ENCODE data around the gene OXNAD1. TPM values are rescaled to one million over a fixed set of nuclear protein-coding genes. Genes with fewer than 3 reads are reported as not detected.
A peak's percentile ranks its signal among the peaks of the same experiment; 100 is the strongest.

OXNAD1 gene
- total RNA-seq = 22.3 TPM

GRCh38 chr3:16264708-16265454 is at the start of gene OXNAD1, which contains the start of gene DPH3:
Gene OXNAD1 (plus strand): TSS chr3:16265212. CDS start chr3:16270953, 5,741 bp downstream.
Gene DPH3 (minus strand): TSS chr3:16264943. CDS start chr3:16264876, 67 bp downstream.
- DNase-seq (ENCODE audit: low spot score) = peak; percentile 100

DNA sequence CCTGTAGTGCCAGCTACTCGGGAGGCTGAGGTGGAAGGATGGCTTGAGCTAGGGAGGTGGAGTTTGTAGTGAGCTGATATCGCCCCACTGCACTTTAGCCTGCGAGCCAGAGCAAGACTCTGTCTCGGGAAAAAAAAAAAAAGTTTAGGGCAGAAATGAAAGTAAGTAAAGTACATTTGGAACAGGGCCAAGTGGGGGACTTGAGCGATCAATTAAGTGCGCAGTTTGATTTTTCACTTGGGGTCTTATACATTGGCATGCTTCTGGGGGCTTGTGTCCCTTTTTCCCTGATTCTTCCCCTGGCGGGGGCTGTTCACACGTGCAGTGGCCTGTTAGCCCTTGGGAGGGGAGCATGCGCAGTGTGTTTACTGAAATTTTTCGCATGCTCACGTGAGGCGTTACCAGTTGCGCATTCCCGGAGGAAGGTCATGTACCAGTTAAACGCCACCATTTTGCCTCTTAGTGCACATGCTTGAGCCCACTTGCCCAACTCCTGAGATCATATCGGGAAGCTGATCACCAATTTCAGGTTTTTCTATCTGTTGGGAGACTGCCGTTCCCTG is 48.6 kb upstream of the OXNAD1 start:
- no peak for DNase-seq (ENCODE audit: low spot score)

GRCh38 chr3:16219777-16220176 is 45.2 kb upstream of the OXNAD1 start:
- DNase-seq (ENCODE audit: low spot score) = no peak

DNA sequence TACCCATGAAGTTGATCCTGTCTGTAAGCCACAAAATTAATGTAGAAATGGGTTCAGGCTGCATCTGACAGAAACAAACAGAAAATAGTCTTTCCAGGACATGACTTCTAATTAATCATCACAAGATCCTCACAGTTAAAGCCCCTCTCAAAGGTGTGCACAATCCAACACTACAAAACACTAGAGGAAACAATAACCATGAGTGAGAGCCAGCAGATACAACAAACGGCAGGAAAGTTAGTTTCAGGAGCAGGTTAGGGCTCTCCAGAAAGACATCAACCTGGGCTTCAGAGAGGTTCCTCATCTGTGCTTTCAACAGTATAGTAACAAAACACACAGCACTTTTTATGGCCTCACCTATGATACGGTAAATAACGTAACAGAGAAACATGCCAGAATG is 43.0 kb upstream of the OXNAD1 start:
- DNase-seq (ENCODE audit: low spot score) = no peak

DNA sequence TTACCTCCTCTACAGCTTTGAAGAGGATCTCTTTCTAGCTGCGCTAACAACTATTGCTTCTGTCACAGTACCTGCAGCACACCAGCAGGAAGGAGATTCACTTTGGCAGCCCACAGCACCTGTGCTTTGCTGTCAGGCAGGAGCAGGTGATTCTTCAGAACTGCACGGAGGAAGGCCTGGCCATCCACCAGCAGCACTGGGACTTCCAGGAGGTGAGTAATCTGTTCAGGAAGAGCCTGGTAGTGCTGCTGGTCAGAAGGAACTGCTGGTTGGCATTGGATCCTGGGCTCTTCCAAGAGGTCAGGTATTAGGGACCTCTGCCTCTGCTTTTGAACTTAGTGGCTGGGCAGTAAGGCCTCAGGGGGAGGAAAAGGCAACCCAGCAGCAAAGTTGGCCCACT is 42.5 kb upstream of the OXNAD1 start:
- no peak for DNase-seq (ENCODE audit: low spot score)

DNA sequence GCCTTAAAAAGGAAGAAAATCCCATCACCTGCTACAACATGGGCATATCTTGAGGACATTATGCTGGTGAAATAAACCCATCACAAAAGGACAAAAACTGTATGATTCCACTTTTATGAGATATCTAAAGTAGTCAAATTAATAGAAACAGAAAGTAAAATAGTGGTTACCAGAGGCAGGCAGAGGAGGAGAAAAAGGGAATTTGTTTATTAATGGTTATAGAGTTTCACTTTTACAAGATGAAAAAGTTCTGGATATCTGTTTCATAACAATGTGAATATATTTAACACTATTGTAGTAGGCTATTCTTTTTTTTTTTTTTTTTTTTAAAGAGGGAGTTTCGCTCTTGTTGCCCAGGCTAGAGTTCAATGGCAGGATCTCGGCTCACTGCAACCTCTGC is 40.7 kb upstream of the OXNAD1 start:
- DNase-seq (ENCODE audit: low spot score) = no peak

DNA sequence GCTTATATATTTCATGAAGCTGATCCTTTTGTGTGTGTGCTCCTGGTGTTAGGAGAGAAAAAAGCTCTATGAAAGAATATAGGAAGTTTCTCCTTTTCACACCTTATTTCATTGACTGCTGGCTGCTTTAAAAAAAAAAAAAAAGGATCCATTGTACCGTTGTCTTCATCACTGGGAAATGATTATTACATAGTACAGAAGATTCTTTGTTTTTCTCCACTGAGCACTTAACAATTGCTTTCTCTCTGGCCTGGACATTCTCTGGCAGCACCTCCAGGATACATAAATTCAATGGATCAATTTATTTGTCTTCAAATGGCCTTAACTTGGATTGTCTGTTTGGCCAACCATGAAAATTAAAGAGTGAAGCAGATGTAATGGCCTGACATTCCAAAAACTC is 37.4 kb upstream of the OXNAD1 start:
- DNase-seq (ENCODE audit: low spot score) = no peak

GRCh38 chr3:16229681-16230080 is 35.3 kb upstream of the OXNAD1 start:
- no peak for DNase-seq (ENCODE audit: low spot score)

- DNase-seq (ENCODE audit: low spot score) = no peak
These were observed 33.0 kb upstream of the OXNAD1 start for GRCh38 chr3:16231983-16232382.

DNA sequence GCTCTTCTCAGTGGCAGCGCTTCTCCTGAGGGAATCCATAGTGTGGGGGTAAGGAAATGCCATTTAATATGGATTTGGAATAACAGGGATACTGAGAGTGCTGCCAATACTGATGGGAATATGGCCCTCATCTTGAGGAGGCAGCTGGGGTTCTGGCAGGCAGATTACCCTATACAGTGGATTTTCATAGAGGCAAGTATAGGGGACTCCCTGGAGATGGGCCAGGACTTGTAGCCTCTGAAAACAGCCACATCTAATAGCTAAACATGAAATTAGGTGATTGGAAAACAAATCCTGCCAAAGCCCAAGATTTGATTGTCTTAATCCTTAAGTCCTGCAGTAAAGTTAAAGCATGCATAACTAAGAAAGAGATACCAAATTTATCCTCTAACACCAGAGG is 31.2 kb upstream of the OXNAD1 start:
- no peak for DNase-seq (ENCODE audit: low spot score)

- no peak for DNase-seq (ENCODE audit: low spot score)
These were observed 30.7 kb upstream of the OXNAD1 start for GRCh38 chr3:16234281-16234680.

DNA sequence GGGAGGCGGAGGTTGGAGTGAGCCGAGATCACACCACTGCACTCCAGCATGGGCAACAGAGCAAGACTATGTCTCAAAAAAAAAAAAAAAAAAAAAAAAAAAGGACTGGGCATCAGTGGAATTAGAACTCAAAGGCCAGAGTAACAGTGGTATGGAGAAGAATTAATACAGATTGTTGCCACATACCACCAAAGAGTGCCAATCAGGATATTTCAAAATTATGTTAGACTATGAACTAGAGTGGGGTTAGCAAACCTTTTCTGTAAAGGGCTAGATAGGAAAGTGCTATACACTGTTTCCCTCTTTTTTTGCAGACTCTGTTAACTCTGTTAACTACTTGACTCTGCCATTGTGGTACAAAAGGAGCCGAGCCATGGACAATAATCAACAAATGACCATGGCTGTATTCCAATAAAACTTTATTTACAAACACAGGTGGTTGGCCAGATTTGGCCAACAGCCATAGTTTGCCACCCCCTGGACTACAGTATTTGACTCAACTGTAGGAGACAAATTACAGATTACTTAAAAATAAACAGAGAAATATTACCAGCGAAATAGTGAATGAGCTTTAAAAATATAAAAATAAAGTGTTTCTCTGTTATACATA is 28.9 kb upstream of the OXNAD1 start:
- DNase-seq (ENCODE audit: low spot score) = no peak

DNA sequence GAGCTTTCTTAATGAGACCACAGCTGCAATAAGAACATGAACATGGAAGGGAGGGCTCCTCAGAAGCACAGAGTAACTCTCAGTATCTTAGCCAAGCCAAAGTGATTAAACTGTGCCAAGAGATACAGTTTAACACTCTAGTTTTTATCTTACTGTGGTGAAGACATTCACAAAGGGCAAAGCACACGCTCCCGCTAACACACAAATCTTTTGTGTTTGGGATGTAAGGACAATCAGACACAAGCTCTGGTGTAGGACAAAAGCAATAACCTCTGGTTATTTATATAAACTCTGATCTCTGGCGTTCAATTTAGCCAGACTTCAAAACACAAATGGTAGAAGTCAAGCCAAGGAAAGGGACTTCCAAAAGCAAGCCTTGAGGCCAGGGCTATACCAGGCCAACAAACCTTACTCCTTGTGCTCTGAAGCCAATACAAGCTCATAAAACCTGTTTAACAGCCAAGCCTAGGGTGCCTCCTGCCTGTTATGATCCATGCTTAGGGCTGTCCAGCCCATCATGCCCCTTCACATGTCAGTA is 28.1 kb upstream of the OXNAD1 start:
- DNase-seq (ENCODE audit: low spot score) = no peak

- DNase-seq (ENCODE audit: low spot score) = no peak
These were observed 25.8 kb upstream of the OXNAD1 start for GRCh38 chr3:16239086-16239770.

DNA sequence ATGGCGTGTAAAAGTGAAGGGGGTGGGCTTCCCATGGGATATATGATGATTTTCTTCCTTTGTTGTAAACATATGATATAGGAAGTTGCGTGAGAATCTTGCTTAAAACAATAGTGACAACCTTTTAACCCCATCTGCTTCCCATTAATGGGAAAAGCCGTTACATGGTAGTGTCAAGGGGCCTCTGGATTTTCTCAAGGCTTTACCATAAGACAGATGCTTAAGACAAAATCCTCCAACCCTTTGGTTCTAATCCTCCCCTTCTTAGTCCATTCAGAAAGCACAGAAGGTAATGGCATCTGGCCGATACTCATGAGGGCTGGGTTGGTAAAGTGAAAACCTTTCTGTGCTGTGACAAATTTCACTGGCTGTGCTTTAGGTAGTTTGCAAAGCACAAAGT is 25.2 kb upstream of the OXNAD1 start:
- DNase-seq (ENCODE audit: low spot score) = no peak

DNA sequence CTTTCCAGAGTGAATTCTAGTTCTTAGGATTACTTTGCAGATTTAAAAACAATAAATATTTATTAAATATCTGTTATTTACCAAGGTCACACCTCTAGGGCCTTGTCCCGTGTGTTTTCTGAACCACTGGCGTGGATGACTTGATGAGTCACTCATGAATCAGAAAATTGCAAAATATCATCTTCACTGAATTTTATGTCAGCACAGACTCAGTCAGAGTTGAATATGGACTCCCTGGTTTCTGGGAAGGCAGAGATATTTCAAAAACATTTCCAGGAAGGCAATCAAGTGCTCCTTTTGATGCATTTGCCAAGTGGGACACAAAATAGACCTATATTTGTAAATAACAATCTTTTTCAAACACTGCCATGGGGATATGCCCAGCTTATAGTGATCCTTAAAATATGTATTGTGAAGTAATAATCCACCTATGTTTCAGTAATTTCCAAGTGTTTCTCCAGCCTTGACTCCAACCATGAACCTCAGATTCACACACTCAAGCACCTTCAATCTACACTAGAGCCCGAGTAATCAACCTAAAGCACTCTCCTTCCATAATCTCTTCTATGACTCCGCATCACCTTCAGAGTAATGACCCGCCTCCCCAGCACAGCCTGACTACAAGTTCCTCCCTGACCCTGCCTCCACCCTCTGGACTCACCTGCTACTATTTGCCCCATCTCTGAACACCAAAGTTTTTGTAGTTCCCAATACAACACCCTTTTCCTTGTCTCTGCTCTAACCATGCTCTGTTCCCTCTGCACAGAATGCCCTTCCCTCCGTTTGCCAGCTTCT is 24.6 kb upstream of the OXNAD1 start:
- DNase-seq (ENCODE audit: low spot score) = no peak

GRCh38 chr3:16241225-16241624 is 23.8 kb upstream of the OXNAD1 start:
- no peak for DNase-seq (ENCODE audit: low spot score)

- DNase-seq (ENCODE audit: low spot score) = no peak
These were observed 22.8 kb upstream of the OXNAD1 start for GRCh38 chr3:16242177-16242576.

DNA sequence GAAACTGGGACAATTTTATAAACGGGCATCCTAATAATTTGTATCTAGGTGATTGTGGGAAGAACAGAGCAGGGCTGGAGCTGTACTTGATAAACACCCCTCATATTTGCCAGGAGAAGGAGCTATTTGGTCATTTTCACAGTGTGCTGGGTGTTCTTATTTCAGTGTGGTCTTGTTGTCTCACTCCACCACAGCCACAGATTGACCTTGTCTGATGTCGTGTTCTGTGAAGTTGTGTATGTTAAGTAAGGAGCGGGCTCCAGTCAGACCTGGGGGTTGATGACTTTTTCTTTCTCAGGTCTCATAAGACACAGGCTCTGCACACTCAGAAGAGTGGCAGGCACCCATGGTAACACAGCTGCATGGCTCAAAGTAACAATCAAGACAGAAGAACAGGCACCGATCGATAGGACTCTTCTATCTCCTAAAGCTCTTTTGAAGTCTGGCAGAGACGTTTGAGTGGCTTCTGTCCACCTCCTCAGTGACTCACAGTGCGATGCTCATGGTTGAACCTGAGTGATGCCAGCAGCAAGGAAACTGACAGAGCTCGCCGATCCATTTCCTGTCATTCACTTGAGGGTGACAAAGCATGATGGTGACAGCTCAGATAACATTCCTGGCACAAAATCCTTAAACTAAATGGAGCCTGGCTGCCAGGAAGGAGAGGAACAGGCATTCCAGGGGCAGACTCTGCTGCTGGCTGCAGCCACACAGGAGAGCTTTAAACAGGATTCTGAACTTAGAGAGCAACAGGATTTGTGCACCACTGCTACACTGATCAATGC is 21.1 kb upstream of the OXNAD1 start:
- no peak for DNase-seq (ENCODE audit: low spot score)

GRCh38 chr3:16245609-16246008 is 19.4 kb upstream of the OXNAD1 start:
- no peak for DNase-seq (ENCODE audit: low spot score)
